SK-N-SH treated with all-trans-retinoic acid at 6 μM for 48 hours (cell line): ENCODE measurements around the gene PRR29.
"Not testable (repeated sequence)": the region's sequence is repeated elsewhere in the genome, so short reads cannot be mapped to it uniquely, and the experiment has no call there.

Experiments used
- ATAC-seq: fragments of 200-7000 bp; cut with Tn5 transposase; 3 replicates; pipeline ENCODE4 v1.9.1; 2020; ENCODE audit warnings: mild to moderate bottlenecking, moderate library complexity
- ARNTL ChIP-seq: fragments of 450-650 bp; formaldehyde crosslinking; IDR thresholded peaks from 2 replicates; pipeline ENCODE4 v1.5.0; 2020; ENCODE audit warnings: low read depth, mild to moderate bottlenecking, moderate library complexity, borderline replicate concordance
- BACH2 ChIP-seq: fragments of 250-450 bp; sonication (Bioruptor Pico); IDR thresholded peaks from 2 replicates; pipeline ENCODE4 v1.9.0; 2021; ENCODE audit warnings: mild to moderate bottlenecking, borderline replicate concordance
- CSDC2 ChIP-seq: fragments of 250-450 bp; sonication (Bioruptor Pico); IDR thresholded peaks from 2 replicates; pipeline ENCODE4 v1.5.0; 2020; ENCODE audit warnings: mild to moderate bottlenecking, moderate library complexity
- ESRRG ChIP-seq: fragments of 250-450 bp; sonication (Bioruptor Pico); IDR thresholded peaks from 2 replicates; pipeline ENCODE4 v1.6.1; 2021; ENCODE audit warnings: mild to moderate bottlenecking
- GLIS3 ChIP-seq: fragments of 250-450 bp; sonication (Bioruptor Pico); IDR thresholded peaks from 2 replicates; pipeline ENCODE4 v1.5.0; 2020; ENCODE audit warnings: mild to moderate bottlenecking, moderate library complexity
- ISL1 ChIP-seq: fragments of 250-450 bp; sonication (Bioruptor Pico); IDR thresholded peaks from 2 replicates; pipeline ENCODE4 v2.1.2; 2022; ENCODE audit warnings: mild to moderate bottlenecking, moderate library complexity
- OSR1 ChIP-seq: fragments of 250-450 bp; sonication (Bioruptor Pico); IDR thresholded peaks from 2 replicates; pipeline ENCODE4 v1.8.0; 2022; ENCODE audit warnings: moderate library complexity, mild to moderate bottlenecking, inconsistent platforms
- PPARA ChIP-seq: fragments of 250-450 bp; sonication (Bioruptor Pico); IDR thresholded peaks from 2 replicates; pipeline ENCODE4 v1.5.0; 2020; ENCODE audit warnings: mild to moderate bottlenecking, borderline replicate concordance
- RARB ChIP-seq: fragments of 250-450 bp; sonication (Bioruptor Pico); IDR thresholded peaks from 2 replicates; pipeline ENCODE4 v1.8.0; 2021; ENCODE audit warnings: mild to moderate bottlenecking, moderate library complexity
- TCF4 ChIP-seq: fragments of 250-450 bp; sonication (Bioruptor Pico); IDR thresholded peaks from 2 replicates; pipeline ENCODE4 v1.8.0; 2021; ENCODE audit warnings: mild to moderate bottlenecking, moderate library complexity, borderline replicate concordance
- TOX ChIP-seq: fragments of 250-450 bp; sonication (Bioruptor Pico); IDR thresholded peaks from 2 replicates; pipeline ENCODE4 v1.8.0; 2021; ENCODE audit warnings: mild to moderate bottlenecking, moderate library complexity, borderline replicate concordance
- ZC3H10 ChIP-seq: fragments of 250-450 bp; sonication (Bioruptor Pico); IDR thresholded peaks from 2 replicates; pipeline ENCODE4 v1.5.1; 2021; ENCODE audit warnings: mild to moderate bottlenecking, moderate library complexity
- ZFP3 ChIP-seq: fragments of 250-450 bp; sonication (Bioruptor Pico); IDR thresholded peaks from 2 replicates; pipeline ENCODE4 v1.5.0; 2020; ENCODE audit warnings: mild to moderate bottlenecking, moderate library complexity
- ZNF565 ChIP-seq: fragments of 450-650 bp; formaldehyde crosslinking; conservative IDR thresholded peaks from 2 replicates; pipeline ENCODE4 v1.5.0; 2020; ENCODE audit warnings: low read depth, mild to moderate bottlenecking, moderate library complexity
- ZNF70 ChIP-seq: fragments of 450-650 bp; formaldehyde crosslinking; IDR thresholded peaks from 2 replicates; pipeline ENCODE4 v1.5.0; 2020; ENCODE audit warnings: mild to moderate bottlenecking, moderate library complexity
- ZNF8 ChIP-seq: fragments of 450-650 bp; formaldehyde crosslinking; IDR thresholded peaks from 2 replicates; pipeline ENCODE4 v1.5.0; 2020; ENCODE audit warnings: mild to moderate bottlenecking, moderate library complexity
- TF ChIP-seq, protein P1 (sequence below): fragments of 250-450 bp; sonication (Bioruptor Pico); IDR thresholded peaks from 2 replicates; pipeline ENCODE4 v1.5.1; 2020; ENCODE audit warnings: low read depth, mild to moderate bottlenecking, moderate library complexity
- TF ChIP-seq, protein P2 (sequence below): fragments of 250-450 bp; sonication (Bioruptor Pico); IDR thresholded peaks from 2 replicates; pipeline ENCODE4 v1.5.1; 2021; ENCODE audit warnings: mild to moderate bottlenecking, moderate library complexity
- TF ChIP-seq, protein P3 (sequence below): fragments of 250-450 bp; sonication (Bioruptor Pico); IDR thresholded peaks from 2 replicates; pipeline ENCODE4 v1.8.0; 2021; ENCODE audit warnings: low read depth, mild to moderate bottlenecking, moderate library complexity, borderline replicate concordance
- TF ChIP-seq, protein P4 (sequence below): fragments of 250-450 bp; sonication (Bioruptor Pico); IDR thresholded peaks from 2 replicates; pipeline ENCODE4 v1.5.0; 2020; ENCODE audit warnings: mild to moderate bottlenecking, moderate library complexity
- TF ChIP-seq, protein P5 (sequence below): fragments of 250-450 bp; sonication (Bioruptor Pico); IDR thresholded peaks from 2 replicates; pipeline ENCODE4 v1.8.0; 2020; ENCODE audit warnings: mild to moderate bottlenecking, moderate library complexity, borderline replicate concordance

Gene PRR29

DNA sequence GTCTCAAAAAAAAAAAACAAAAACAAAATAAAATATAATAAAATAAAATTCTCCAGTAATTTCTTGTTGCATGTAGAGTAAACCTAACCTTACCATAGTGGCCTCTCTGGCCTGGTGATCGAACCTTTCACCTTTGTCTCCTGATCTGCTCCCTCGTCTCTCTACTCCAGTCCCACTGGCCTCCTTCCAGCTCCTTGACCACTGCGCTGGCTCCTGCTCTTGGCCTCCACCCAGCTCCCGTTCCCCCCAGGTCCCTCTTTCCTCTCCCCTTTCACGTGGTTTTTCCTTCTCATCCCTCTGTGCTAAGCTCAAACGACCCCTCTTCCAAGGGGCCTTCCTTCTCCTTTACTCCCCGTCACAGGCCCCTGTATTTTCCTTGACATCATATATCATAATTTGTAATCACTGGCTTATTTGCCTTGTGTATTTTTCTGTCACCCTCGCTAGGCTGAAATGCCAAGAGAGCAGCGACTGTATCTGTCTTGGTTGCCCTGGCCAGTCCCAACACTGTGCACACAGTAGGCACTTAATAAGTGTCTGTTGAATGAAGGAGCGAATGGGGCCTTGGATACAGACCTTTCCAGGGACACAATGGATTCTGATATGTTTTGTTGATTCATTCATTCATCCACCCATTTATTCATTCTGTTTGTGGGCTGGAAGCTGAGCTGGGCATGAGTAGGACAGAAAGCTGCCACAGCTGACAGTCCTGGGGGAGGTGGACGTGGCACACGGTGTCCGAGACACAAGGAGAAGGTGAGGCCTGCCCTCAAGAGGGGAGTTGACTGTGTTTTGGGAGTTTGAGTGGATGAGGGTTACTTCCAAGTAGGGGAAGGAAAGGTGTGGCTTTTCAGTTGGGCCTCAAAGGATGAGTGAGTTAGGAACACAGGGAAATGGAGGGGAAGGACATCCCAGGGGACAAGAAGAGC, 19.6 kb upstream of the PRR29 start:
- TF ChIP-seq, protein P1, sequence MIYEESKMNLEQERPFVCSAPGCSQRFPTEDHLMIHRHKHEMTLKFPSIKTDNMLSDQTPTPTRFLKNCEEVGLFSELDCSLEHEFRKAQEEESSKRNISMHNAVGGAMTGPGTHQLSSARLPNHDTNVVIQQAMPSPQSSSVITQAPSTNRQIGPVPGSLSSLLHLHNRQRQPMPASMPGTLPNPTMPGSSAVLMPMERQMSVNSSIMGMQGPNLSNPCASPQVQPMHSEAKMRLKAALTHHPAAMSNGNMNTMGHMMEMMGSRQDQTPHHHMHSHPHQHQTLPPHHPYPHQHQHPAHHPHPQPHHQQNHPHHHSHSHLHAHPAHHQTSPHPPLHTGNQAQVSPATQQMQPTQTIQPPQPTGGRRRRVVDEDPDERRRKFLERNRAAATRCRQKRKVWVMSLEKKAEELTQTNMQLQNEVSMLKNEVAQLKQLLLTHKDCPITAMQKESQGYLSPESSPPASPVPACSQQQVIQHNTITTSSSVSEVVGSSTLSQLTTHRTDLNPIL (CRISPR knock-in tag), result no peak
- TF ChIP-seq ZC3H10 (CRISPR knock-in tag) (no peak), ZNF8 (CRISPR knock-in tag) (no peak), ISL1 (CRISPR knock-in tag) (no peak), ZFP3 (CRISPR knock-in tag) (no peak), ZNF70 (CRISPR knock-in tag) (no peak), PPARA (no peak), RARB (no peak), ZNF565 (no peak), CSDC2 (CRISPR knock-in tag) (no peak), ESRRG (no peak), GLIS3 (CRISPR knock-in tag) (no peak), TOX (CRISPR knock-in tag) (no peak)
- TF ChIP-seq, protein P2, sequence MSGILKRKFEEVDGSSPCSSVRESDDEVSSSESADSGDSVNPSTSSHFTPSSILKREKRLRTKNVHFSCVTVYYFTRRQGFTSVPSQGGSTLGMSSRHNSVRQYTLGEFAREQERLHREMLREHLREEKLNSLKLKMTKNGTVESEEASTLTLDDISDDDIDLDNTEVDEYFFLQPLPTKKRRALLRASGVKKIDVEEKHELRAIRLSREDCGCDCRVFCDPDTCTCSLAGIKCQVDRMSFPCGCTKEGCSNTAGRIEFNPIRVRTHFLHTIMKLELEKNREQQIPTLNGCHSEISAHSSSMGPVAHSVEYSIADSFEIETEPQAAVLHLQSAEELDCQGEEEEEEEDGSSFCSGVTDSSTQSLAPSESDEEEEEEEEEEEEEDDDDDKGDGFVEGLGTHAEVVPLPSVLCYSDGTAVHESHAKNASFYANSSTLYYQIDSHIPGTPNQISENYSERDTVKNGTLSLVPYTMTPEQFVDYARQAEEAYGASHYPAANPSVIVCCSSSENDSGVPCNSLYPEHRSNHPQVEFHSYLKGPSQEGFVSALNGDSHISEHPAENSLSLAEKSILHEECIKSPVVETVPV (CRISPR knock-in tag), result no peak
- TF ChIP-seq, all 23 proteins: peak for 0
- no peak for ATAC-seq

DNA sequence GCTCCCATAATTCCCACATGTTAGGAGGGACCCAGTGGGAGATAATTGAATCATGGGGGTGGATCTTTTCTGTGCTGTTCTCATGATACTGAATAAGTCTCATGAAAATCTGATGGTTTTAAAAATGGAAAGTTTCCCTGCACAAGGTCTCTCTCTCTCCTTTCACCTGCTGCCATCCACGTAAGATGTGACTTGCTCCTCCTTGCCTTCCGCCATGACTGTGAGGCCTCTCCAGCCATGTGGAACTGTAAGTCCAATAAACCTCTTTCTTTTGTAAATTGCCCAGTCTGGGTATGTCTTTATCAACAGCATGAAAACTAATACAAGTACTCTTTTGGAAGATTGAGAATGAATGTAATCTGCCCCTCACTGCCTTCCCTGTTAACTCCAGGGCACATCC, 15.5 kb upstream of the PRR29 start:
- not testable (repeated sequence) for ATAC-seq

DNA sequence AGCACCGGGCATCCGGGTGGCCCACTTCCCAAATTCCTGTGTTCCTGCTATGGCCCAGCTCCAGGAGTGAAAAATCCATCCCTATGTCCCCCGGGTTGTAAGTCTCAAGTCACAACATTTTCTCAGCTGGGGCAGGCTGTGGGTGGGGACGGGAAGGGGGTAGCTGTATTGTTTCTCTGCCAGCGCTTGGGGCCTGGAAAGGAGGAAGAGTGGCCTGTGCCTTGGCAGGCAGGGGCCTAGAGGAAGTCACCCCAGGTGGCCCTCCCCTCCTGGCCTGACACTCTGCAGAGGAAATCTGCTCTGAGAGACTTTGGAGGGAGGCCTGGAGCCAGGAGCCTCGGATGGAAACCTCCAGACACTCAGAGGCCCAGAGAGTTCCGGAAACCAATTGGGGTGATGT, 14.8 kb upstream of the PRR29 start:
- no peak for ATAC-seq
- no peak for TF ChIP-seq OSR1 (CRISPR knock-in tag)
- no peak for TF ChIP-seq ZFP3 (CRISPR knock-in tag)
- TF ChIP-seq CSDC2 (CRISPR knock-in tag), result no peak
- TF ChIP-seq, protein P2 (CRISPR knock-in tag), result no peak
- TF ChIP-seq, protein P3, sequence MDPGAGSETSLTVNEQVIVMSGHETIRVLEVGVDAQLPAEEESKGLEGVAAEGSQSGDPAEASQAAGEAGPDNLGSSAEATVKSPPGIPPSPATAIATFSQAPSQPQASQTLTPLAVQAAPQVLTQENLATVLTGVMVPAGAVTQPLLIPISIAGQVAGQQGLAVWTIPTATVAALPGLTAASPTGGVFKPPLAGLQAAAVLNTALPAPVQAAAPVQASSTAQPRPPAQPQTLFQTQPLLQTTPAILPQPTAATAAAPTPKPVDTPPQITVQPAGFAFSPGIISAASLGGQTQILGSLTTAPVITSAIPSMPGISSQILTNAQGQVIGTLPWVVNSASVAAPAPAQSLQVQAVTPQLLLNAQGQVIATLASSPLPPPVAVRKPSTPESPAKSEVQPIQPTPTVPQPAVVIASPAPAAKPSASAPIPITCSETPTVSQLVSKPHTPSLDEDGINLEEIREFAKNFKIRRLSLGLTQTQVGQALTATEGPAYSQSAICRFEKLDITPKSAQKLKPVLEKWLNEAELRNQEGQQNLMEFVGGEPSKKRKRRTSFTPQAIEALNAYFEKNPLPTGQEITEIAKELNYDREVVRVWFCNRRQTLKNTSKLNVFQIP, result no peak
- TF ChIP-seq, protein P4, sequence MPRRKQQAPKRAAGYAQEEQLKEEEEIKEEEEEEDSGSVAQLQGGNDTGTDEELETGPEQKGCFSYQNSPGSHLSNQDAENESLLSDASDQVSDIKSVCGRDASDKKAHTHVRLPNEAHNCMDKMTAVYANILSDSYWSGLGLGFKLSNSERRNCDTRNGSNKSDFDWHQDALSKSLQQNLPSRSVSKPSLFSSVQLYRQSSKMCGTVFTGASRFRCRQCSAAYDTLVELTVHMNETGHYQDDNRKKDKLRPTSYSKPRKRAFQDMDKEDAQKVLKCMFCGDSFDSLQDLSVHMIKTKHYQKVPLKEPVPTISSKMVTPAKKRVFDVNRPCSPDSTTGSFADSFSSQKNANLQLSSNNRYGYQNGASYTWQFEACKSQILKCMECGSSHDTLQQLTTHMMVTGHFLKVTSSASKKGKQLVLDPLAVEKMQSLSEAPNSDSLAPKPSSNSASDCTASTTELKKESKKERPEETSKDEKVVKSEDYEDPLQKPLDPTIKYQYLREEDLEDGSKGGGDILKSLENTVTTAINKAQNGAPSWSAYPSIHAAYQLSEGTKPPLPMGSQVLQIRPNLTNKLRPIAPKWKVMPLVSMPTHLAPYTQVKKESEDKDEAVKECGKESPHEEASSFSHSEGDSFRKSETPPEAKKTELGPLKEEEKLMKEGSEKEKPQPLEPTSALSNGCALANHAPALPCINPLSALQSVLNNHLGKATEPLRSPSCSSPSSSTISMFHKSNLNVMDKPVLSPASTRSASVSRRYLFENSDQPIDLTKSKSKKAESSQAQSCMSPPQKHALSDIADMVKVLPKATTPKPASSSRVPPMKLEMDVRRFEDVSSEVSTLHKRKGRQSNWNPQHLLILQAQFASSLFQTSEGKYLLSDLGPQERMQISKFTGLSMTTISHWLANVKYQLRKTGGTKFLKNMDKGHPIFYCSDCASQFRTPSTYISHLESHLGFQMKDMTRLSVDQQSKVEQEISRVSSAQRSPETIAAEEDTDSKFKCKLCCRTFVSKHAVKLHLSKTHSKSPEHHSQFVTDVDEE (CRISPR knock-in tag), result no peak
- no peak for TF ChIP-seq ISL1 (CRISPR knock-in tag)
- TF ChIP-seq ARNTL, result no peak

DNA sequence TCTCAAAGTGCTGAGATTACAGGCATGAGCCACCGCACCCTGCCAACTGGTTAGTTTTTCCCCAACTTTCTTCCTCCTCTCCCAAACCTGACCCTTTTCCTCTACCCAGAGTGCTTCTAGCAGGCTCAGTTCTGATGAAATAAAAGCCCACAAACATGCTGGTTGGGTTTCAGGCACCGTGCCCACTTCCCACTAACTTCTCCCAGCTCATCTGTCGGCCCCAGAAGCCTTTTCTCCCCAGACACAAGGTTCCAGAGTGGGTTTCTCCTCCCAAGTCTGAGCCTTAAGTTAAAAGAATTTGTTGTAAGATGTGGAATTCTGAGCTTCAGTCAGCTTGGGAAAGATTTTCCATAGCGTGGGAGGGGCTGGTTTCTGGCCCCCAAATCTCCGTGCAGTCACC, 13.9 kb upstream of the PRR29 start:
- no peak for ATAC-seq
- TF ChIP-seq ESRRG (no peak), ISL1 (CRISPR knock-in tag) (no peak), ZC3H10 (CRISPR knock-in tag) (no peak), RARB (no peak), OSR1 (CRISPR knock-in tag) (no peak), GLIS3 (CRISPR knock-in tag) (no peak), ZFP3 (CRISPR knock-in tag) (no peak), BACH2 (CRISPR knock-in tag) (no peak), TCF4 (CRISPR knock-in tag) (no peak)
- TF ChIP-seq, protein P5, sequence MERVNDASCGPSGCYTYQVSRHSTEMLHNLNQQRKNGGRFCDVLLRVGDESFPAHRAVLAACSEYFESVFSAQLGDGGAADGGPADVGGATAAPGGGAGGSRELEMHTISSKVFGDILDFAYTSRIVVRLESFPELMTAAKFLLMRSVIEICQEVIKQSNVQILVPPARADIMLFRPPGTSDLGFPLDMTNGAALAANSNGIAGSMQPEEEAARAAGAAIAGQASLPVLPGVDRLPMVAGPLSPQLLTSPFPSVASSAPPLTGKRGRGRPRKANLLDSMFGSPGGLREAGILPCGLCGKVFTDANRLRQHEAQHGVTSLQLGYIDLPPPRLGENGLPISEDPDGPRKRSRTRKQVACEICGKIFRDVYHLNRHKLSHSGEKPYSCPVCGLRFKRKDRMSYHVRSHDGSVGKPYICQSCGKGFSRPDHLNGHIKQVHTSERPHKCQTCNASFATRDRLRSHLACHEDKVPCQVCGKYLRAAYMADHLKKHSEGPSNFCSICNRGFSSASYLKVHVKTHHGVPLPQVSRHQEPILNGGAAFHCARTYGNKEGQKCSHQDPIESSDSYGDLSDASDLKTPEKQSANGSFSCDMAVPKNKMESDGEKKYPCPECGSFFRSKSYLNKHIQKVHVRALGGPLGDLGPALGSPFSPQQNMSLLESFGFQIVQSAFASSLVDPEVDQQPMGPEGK (CRISPR knock-in tag), result no peak
- TF ChIP-seq, protein P1 (CRISPR knock-in tag), result no peak
- TF ChIP-seq, protein P2 (CRISPR knock-in tag), result no peak
